Heart left ventricle (tissue), 13 donors: ENCODE results near the gene ANXA8.

Source experiments
- POLR2A ChIP-seq, 2 donors: fragments of 450-650 bp; IDR thresholded peaks; one replicate each; pipeline ENCODE4 v1.6.1; 2017; ENCODE audit warnings: antibody characterized with exemption in 2 of 2, mild to moderate bottlenecking in 2 of 2, moderate library complexity in 2 of 2
- TF ChIP-seq, protein P1 (sequence below), 12 donors: fragments of 200-600 bp; sonication (generic) in 4 of 12; IDR thresholded peaks; one replicate each; pipeline versions ENCODE4 v1.5.0 to v1.8.0; 2018 to 2022; ENCODE audit warnings: antibody characterized with exemption in 12 of 12, mild to moderate bottlenecking in 5 of 12
- donor health status: ischemic (EF 13 %, LVEDD 7.1; RV severe dilation, severe dysfunction).
- donor health status: DM: no; HTN: yes; CAD: no.
- donor health status: DM: no; HTN: no; CAD: no.
- donor health status: ischemic (EF 25% LVEDD 6.9; RV normal size, moderate dysfunction).
- donor health status: ischemic (EF 25% LVEDD 5.7; RV mildly dilated, moderate dysfunction).
- donor health status: ischemic (EF 35%, LVEDD 5.7; RV mildly dilated, moderate dysfunction).
- donor health status: nonischemic (EF 11% LVEDD 7.7; RV severe dilation, severe dysfunction).
- donor health status: DM: yes; HTN: yes; CAD: no.
- donor health status: PGD.
- donor health status: ischemic (EF 29% LVEDD 5.4; RV normal size, mild dysfunction).
- donor health status: nonischemic (EF 23%, LVEDD 6.1; RV moderate dilation, normal function).

DNA sequence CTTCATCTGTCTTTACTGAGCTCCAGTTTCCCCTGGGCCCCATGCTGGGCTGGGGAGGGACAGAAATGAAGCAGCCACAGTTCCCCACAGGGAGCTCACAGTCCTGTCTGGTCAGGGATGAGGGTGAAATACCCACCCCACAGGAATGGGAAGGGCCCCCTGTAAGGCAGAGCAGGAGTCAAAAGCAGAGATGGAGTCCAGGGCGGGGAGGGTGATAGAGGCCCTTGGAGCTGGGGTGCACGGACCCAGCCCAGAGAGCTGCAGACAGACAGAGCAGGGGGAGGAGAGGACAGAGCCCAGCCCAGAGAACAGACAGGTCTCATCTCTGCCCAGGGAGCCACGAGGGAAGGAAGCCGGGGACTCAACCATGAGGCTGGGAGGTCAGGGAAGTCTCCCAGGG is 64.9 kb downstream of the ANXA8 start:
- TF ChIP-seq, protein P1, sequence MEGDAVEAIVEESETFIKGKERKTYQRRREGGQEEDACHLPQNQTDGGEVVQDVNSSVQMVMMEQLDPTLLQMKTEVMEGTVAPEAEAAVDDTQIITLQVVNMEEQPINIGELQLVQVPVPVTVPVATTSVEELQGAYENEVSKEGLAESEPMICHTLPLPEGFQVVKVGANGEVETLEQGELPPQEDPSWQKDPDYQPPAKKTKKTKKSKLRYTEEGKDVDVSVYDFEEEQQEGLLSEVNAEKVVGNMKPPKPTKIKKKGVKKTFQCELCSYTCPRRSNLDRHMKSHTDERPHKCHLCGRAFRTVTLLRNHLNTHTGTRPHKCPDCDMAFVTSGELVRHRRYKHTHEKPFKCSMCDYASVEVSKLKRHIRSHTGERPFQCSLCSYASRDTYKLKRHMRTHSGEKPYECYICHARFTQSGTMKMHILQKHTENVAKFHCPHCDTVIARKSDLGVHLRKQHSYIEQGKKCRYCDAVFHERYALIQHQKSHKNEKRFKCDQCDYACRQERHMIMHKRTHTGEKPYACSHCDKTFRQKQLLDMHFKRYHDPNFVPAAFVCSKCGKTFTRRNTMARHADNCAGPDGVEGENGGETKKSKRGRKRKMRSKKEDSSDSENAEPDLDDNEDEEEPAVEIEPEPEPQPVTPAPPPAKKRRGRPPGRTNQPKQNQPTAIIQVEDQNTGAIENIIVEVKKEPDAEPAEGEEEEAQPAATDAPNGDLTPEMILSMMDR (IDR thresholded peaks at IDR 0.05) = no peak
- no peak for TF ChIP-seq POLR2A (IDR thresholded peaks at IDR 0.05)
